Keratinocyte (primary cell): ENCODE results near the gene GPR22. TPM values are rescaled to one million over a fixed set of nuclear protein-coding genes. Genes with fewer than 3 reads are reported as not detected.

Experiments
- DNase-seq: peaks from one replicate; pipeline ENCODE4 v3.0.0-alpha.2; 2011; ENCODE audit warnings: low read depth, missing footprints, low spot score
- FAIRE-seq: peaks from 2 replicates; lab custom pipeline; 2011; peaks lifted over from hg19 to GRCh38; lab: Jason Lieb, UNC
- H2AFZ ChIP-seq: 2 replicates; pipeline ENCODE4 v1.6.0; 2012; ENCODE audit warnings: low read length, control low read depth, inconsistent platforms; ENCODE audit not compliant: control insufficient read depth
- H3K27ac ChIP-seq: 2 replicates; pipeline ENCODE4 v1.5.1; 2011; ENCODE audit warnings: low read length; ENCODE audit not compliant: control insufficient read depth, insufficient read depth
- H3K27me3 ChIP-seq: 3 replicates; pipeline ENCODE4 v1.6.0; 2011; ENCODE audit warnings: low read length; ENCODE audit not compliant: control insufficient read depth, insufficient read depth; ENCODE audit errors: extremely low read depth
- H3K36me3 ChIP-seq, 2 experiments: 2 replicates in 1 of 2; 3 replicates in 1 of 2; pipeline ENCODE4 v1.5.1; 2011; ENCODE audit warnings: low read length in 2 of 2, mild to moderate bottlenecking in 1 of 2; ENCODE audit not compliant: control insufficient read depth in 2 of 2, insufficient read depth in 2 of 2; ENCODE audit errors: extremely low read depth in 1 of 2
- H3K4me1 ChIP-seq: 3 replicates; pipeline ENCODE4 v1.5.1; 2011; ENCODE audit warnings: low read length; ENCODE audit not compliant: control insufficient read depth, insufficient read depth; ENCODE audit errors: extremely low read depth
- H3K4me2 ChIP-seq: 3 replicates; pipeline ENCODE4 v1.6.0; 2011; ENCODE audit warnings: low read depth, low read length; ENCODE audit not compliant: control insufficient read depth, insufficient read depth; ENCODE audit errors: extremely low read depth
- H3K4me3 ChIP-seq, 3 experiments: fragments of 200-600 bp in 1 of 3; sonication (generic) in 1 of 3; 2 replicates in 2 of 3; 3 replicates in 1 of 3; pipeline ENCODE4 v1.5.1; 2011 to 2016; ENCODE audit warnings: low read length in 3 of 3, mild to moderate bottlenecking in 3 of 3, control low read depth in 2 of 3, inconsistent platforms in 1 of 3, low read depth in 1 of 3, mixed read lengths in 1 of 3, mixed run types in 1 of 3, moderate library complexity in 1 of 3; ENCODE audit not compliant: control insufficient read depth in 2 of 3, insufficient read depth in 2 of 3; ENCODE audit errors: extremely low read depth in 1 of 3
- H3K79me2 ChIP-seq: 2 replicates; pipeline ENCODE4 v1.6.0; 2012; ENCODE audit warnings: low read length; ENCODE audit not compliant: control insufficient read depth, insufficient read depth
- H3K9ac ChIP-seq: 3 replicates; pipeline ENCODE4 v1.6.0; 2011; ENCODE audit warnings: low read length; ENCODE audit not compliant: control insufficient read depth, insufficient read depth; ENCODE audit errors: extremely low read depth
- H3K9me1 ChIP-seq: 3 replicates; pipeline ENCODE4 v1.6.0; 2011; ENCODE audit warnings: low read length; ENCODE audit not compliant: control insufficient read depth, insufficient read depth; ENCODE audit errors: extremely low read depth
- H3K9me3 ChIP-seq: 2 replicates; pipeline ENCODE4 v1.5.1; 2012; ENCODE audit warnings: low read depth, low read length; ENCODE audit not compliant: control insufficient read depth
- H4K20me1 ChIP-seq: 3 replicates; pipeline ENCODE4 v1.6.0; 2011; ENCODE audit warnings: low read length; ENCODE audit not compliant: control insufficient read depth, insufficient read depth; ENCODE audit errors: extremely low read depth
- EZH2 ChIP-seq: IDR thresholded peaks from one replicate; pipeline ENCODE4 v1.6.1; 2012; ENCODE audit warnings: inconsistent platforms, mild to moderate bottlenecking, low read length, moderate library complexity
- dilution Hi-C: fragments of 300-500 bp; cut with MboI; formaldehyde crosslinking; loops from one replicate; pipeline ENCODE4 v1.7.0; 2020; ENCODE audit warnings: low sequenced_read_pairs; ENCODE audit not compliant: extremely low pct_ligation_motif_present
- polyA plus RNA-seq, 5 experiments: library from polyadenylated mRNA; depleted of rRNA in 3 of 5; stranded (reverse) in 3 of 5; stranded (forward) in 1 of 5; unstranded in 1 of 5; fragments of >200 nt; gene quantifications; 1 replicate in 1 of 5; 2 replicates in 3 of 5; 3 replicates in 1 of 5; pipeline versions ENCODE4 v1.2.1 to v1.2.3, GENCODE V29; 2011 to 2012; ENCODE audit warnings: missing spikeins in 2 of 5, low read depth in 1 of 5, low replicate concordance in 1 of 5
- TF ChIP-seq, protein P1 (sequence below), 3 experiments: IDR thresholded peaks in 1 of 3; conservative IDR thresholded peaks in 1 of 3; optimal IDR thresholded peaks in 1 of 3; 2 replicates in 2 of 3; 3 replicates in 1 of 3; pipeline versions ENCODE3 to v1.5.1; 2011; ENCODE audit warnings: low read length in 3 of 3, mild to moderate bottlenecking in 3 of 3, moderate library complexity in 2 of 3, control low read depth in 1 of 3, inconsistent platforms in 1 of 3; ENCODE audit not compliant: insufficient read depth in 2 of 3; ENCODE audit errors: extremely low read depth in 1 of 3

The GPR22 gene
- polyA plus RNA-seq, 1 donor (not counting 4 experiments of a cell fraction or from before 2014, with no cell fraction given), result not detected

DNA sequence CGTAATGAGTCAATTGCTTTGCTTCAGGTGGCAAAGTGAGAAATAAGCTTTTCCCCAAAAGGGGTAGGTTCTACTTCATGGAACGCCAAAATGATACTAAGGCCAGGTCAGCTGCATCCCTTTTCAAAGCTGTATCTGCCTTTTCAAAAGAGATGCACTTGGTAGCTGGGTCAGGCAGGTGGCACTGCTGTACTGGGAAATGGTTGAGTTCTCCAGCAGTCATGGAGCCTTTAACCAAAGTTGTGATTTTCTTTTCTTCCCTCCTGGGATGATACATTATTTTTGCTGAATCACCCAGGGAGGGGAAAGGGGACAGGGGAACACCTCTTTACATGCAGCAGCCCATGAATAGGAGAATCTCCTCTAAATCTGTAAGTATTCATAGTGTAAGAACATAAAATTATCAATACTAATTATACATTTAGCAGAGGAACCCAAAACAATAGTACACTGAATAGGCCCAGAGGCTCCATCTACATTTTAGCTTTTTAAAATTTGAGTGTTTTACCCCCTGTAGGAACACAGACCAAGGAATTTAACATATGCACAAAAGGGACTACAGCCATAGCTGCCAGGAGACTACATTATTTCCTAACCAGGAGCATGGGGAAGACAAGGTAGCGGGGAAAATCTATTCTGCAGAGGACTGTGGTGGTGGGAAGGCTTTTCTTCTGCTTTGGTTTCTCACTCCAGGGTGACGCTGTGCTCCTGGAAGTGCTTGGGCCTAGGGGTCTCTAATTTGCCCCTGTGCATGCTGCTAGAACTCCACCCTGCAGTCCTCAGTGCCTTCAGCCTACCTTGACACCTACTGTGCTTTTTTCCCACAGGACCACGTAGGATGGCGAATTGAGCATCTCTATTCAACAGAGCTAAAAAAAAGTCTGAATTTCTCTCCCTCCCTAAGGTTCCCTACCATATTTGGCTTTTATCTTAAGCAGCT lies 6.4 kb upstream of the GPR22 start:
- Histone ChIP-seq H3K4me2 (no peak overlapping the region), H4K20me1 (no peaks in the 10 kb centered on the region), H3K4me3 (no peak overlapping the region), H3K79me2 (no peaks in the 10 kb centered on the region), H3K9me3 (no peaks in the 10 kb centered on the region), H2AFZ (no peak overlapping the region), H3K4me1 (no peaks in the 10 kb centered on the region), H3K9me1 (no peaks in the 10 kb centered on the region), H3K36me3 (peaks cover 0 to 3% of the 10 kb centered on the region in 2 experiments), H3K9ac (no peak overlapping the region), H3K27me3 (no peaks in the 10 kb centered on the region), H3K27ac (no peak overlapping the region)
- DNase-seq (peak; percentile 33), FAIRE-seq (peak; percentile 79)
- no peak for TF ChIP-seq EZH2
- TF ChIP-seq, protein P1, sequence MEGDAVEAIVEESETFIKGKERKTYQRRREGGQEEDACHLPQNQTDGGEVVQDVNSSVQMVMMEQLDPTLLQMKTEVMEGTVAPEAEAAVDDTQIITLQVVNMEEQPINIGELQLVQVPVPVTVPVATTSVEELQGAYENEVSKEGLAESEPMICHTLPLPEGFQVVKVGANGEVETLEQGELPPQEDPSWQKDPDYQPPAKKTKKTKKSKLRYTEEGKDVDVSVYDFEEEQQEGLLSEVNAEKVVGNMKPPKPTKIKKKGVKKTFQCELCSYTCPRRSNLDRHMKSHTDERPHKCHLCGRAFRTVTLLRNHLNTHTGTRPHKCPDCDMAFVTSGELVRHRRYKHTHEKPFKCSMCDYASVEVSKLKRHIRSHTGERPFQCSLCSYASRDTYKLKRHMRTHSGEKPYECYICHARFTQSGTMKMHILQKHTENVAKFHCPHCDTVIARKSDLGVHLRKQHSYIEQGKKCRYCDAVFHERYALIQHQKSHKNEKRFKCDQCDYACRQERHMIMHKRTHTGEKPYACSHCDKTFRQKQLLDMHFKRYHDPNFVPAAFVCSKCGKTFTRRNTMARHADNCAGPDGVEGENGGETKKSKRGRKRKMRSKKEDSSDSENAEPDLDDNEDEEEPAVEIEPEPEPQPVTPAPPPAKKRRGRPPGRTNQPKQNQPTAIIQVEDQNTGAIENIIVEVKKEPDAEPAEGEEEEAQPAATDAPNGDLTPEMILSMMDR (optimal IDR thresholded peaks at IDR 0.05 in 1 of 3, IDR thresholded peaks at IDR 0.05 in 1 of 3, conservative IDR thresholded peaks at IDR 0.05 in 1 of 3; ENCODE audit: extremely low read depth in 1 of 3, insufficient read depth in 2 of 3, low read length in 3 of 3), result peak; percentile 81 to 87 (median 87)
- dilution Hi-C loops, result no loop called here

DNA sequence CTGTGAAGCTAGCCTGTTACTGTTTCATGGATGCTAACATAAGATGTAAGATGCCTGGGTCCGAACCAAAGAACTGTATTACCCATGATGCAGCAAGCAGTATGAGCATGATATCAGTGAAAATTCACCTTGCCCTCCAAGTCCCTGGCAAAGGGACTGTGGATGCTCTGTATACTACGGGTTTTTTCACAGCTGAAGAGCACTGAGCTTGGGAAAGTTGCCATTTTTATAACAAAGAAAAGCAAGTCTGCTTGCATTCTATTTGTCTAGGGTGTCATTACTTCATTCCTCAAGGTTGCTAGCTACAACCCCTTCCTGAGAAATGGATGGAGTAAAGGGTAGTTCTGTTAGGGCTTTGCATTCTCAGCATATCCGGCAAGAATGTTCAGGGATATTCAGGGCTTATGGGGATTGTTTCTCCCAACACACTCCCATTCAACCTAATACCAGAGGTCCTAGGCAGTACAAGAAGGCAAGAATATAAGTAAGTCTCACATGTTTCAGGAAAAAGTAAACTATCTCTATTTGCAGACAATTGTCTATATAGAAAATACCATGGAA lies 5.1 kb upstream of the GPR22 start:
- dilution Hi-C loops, result no loop called here
- DNase-seq (no peak), FAIRE-seq (no peak)
- Histone ChIP-seq H2AFZ (no peak overlapping the region), H3K27ac (no peak overlapping the region), H3K4me3 (no peak overlapping the region), H4K20me1 (no peaks in the 10 kb centered on the region), H3K9me3 (no peaks in the 10 kb centered on the region), H3K9ac (no peak overlapping the region), H3K4me2 (no peak overlapping the region), H3K79me2 (no peaks in the 10 kb centered on the region), H3K27me3 (no peaks in the 10 kb centered on the region), H3K4me1 (no peaks in the 10 kb centered on the region), H3K9me1 (no peaks in the 10 kb centered on the region), H3K36me3 (no peaks in the 10 kb centered on the region)
- TF ChIP-seq, protein P1 (optimal IDR thresholded peaks at IDR 0.05 in 1 of 3, IDR thresholded peaks at IDR 0.05 in 1 of 3, conservative IDR thresholded peaks at IDR 0.05 in 1 of 3; ENCODE audit: extremely low read depth in 1 of 3, insufficient read depth in 2 of 3, low read length in 3 of 3), result no peak
- no peak for TF ChIP-seq EZH2
